ENCODE data around the gene ETV2. TPM values are rescaled to one million over a fixed set of nuclear protein-coding genes. Genes with fewer than 3 reads are reported as not detected.
A peak's percentile ranks its signal among the peaks of the same experiment; 100 is the strongest.
"Not testable (repeated sequence)": the region's sequence is repeated elsewhere in the genome, so short reads cannot be mapped to it uniquely, and the experiment has no call there.

The ETV2 gene
- polyA plus RNA-seq, 6 donors from 2014 or later, result 0.61 TPM; not detected in 5

- Mint-ChIP-seq H3K27me3 (no peaks in the 10 kb centered on the region), H3K36me3 (no peaks in the 10 kb centered on the region), H3K27ac (peak within 1 kb of the TSS; percentile 94 to 97 (median 96)), H3K4me1 (peaks cover 35 to 58% (median 41%) of the 10 kb centered on the region in 3 donors), H3K9me3 (no peaks in the 10 kb centered on the region), H3K4me3 (peak within 1 kb of the TSS; percentile 91 to 100 (median 97))
- ATAC-seq (ENCODE audit: low read depth in 2 of 2) (peak; percentile 70 to 73), DNase-seq (peak; percentile 91)
These were observed 6.7 kb downstream of the ETV2 start, which contains the start of gene COX6B1 for GRCh38 chr19:35648017-35648961. COX6B1 (plus strand) TSS chr19:35648323; CDS start chr19:35651244, 2,921 bp downstream.

GRCh38 chr19:35650581-35650980 is 9.0 kb downstream of the ETV2 start:
- H3K27ac Mint-ChIP-seq, result peak overlapping the region in 1 of 6 donors; percentile 76
- H3K4me1 Mint-ChIP-seq, result peaks cover 21 to 52% (median 23%) of the 10 kb centered on the region in 3 donors
- peak overlapping the region in 3 of 8 donors; percentile 9 to 100 (median 45) for H3K4me3 Mint-ChIP-seq
- H3K36me3 Mint-ChIP-seq, result peaks cover 4% of the 10 kb centered on the region in 2 donors
- H3K9me3 Mint-ChIP-seq, result no peaks in the 10 kb centered on the region
- H3K27me3 Mint-ChIP-seq, result no peaks in the 10 kb centered on the region
- ATAC-seq (ENCODE audit: low read depth in 2 of 2) (no peak), DNase-seq (no peak)

GRCh38 chr19:35654828-35655227 is 13.3 kb downstream of the ETV2 start:
- not testable (repeated sequence) for DNase-seq; H3K9me3 Mint-ChIP-seq; ATAC-seq (ENCODE audit: low read depth in 2 of 2); H3K27me3 Mint-ChIP-seq; H3K27ac Mint-ChIP-seq; H3K4me3 Mint-ChIP-seq
- H3K36me3 Mint-ChIP-seq, result peaks cover 10 to 20% of the 10 kb centered on the region in 2 donors
- peaks cover 10 to 19% (median 15%) of the 10 kb centered on the region in 3 donors for H3K4me1 Mint-ChIP-seq

- Mint-ChIP-seq H3K27me3 (no peaks in the 10 kb centered on the region), H3K4me1 (peaks cover 10 to 15% (median 13%) of the 10 kb centered on the region in 3 donors), H3K9me3 (no peaks in the 10 kb centered on the region), H3K36me3 (peaks cover 10 to 20% of the 10 kb centered on the region in 2 donors), H3K27ac (peak overlapping the region in 1 of 6 donors; percentile 86), H3K4me3 (peak overlapping the region in 2 of 8 donors; percentile 75 to 76)
- ATAC-seq (ENCODE audit: low read depth in 2 of 2) (no peak), DNase-seq (no peak)
These were observed 14.1 kb downstream of the ETV2 start for GRCh38 chr19:35655600-35655999.

- no peaks in the 10 kb centered on the region for H3K9me3 Mint-ChIP-seq
- H3K4me3 Mint-ChIP-seq, result no peak overlapping the region
- H3K27me3 Mint-ChIP-seq, result no peaks in the 10 kb centered on the region
- H3K27ac Mint-ChIP-seq, result no peak overlapping the region
- ATAC-seq (ENCODE audit: low read depth in 2 of 2), result no peak
- peaks cover 3 to 6% (median 6%) of the 10 kb centered on the region in 3 donors for H3K4me1 Mint-ChIP-seq
- no peak for DNase-seq
- peaks cover 10 to 20% of the 10 kb centered on the region in 2 donors for H3K36me3 Mint-ChIP-seq
These were observed 15.2 kb downstream of the ETV2 start for GRCh38 chr19:35656700-35657099.

- Mint-ChIP-seq H3K36me3 (peaks cover 10 to 20% of the 10 kb centered on the region in 2 donors), H3K4me3 (no peak overlapping the region), H3K4me1 (peaks cover 0 to 6% (median 5%) of the 10 kb centered on the region in 3 donors), H3K27me3 (no peaks in the 10 kb centered on the region), H3K9me3 (no peaks in the 10 kb centered on the region), H3K27ac (peak overlapping the region in 1 of 6 donors; percentile 56)
- no peak for DNase-seq
- ATAC-seq (ENCODE audit: low read depth in 2 of 2), result no peak
These were observed 16.6 kb downstream of the ETV2 start for GRCh38 chr19:35657904-35658700.

GRCh38 chr19:35661995-35662340 is 20.4 kb downstream of the ETV2 start:
- Mint-ChIP-seq H3K27ac (peak overlapping the region in 1 of 6 donors; percentile 79), H3K9me3 (no peaks in the 10 kb centered on the region), H3K27me3 (no peaks in the 10 kb centered on the region), H3K4me3 (no peak overlapping the region), H3K36me3 (peaks cover 0 to 8% of the 10 kb centered on the region in 2 donors), H3K4me1 (peaks cover 0 to 7% (median 0%) of the 10 kb centered on the region in 3 donors)
- ATAC-seq (ENCODE audit: low read depth in 2 of 2) (no peak), DNase-seq (no peak)

GRCh38 chr19:35663981-35664380 is 22.4 kb downstream of the ETV2 start:
- Mint-ChIP-seq H3K4me3 (no peak overlapping the region), H3K27ac (no peak overlapping the region), H3K4me1 (peaks cover 0 to 3% (median 0%) of the 10 kb centered on the region in 3 donors), H3K9me3 (no peaks in the 10 kb centered on the region), H3K36me3 (no peaks in the 10 kb centered on the region), H3K27me3 (no peaks in the 10 kb centered on the region)
- DNase-seq (no peak), ATAC-seq (ENCODE audit: low read depth in 2 of 2) (no peak)

GRCh38 chr19:35665157-35665556 is 23.6 kb downstream of the ETV2 start:
- peaks cover 0 to 3% (median 0%) of the 10 kb centered on the region in 7 donors for H3K9me3 Mint-ChIP-seq
- peaks cover 0 to 8% (median 6%) of the 10 kb centered on the region in 3 donors for H3K27me3 Mint-ChIP-seq
- H3K36me3 Mint-ChIP-seq, result no peaks in the 10 kb centered on the region
- ATAC-seq (ENCODE audit: low read depth in 2 of 2) (no peak), DNase-seq (no peak)
- no peak overlapping the region for H3K27ac Mint-ChIP-seq
- no peak overlapping the region for H3K4me3 Mint-ChIP-seq
- H3K4me1 Mint-ChIP-seq, result peaks cover 0 to 7% (median 0%) of the 10 kb centered on the region in 3 donors

GRCh38 chr19:35665604-35666003 is 24.1 kb downstream of the ETV2 start:
- H3K4me3 Mint-ChIP-seq, result no peak overlapping the region
- H3K9me3 Mint-ChIP-seq, result peaks cover 0 to 3% (median 0%) of the 10 kb centered on the region in 7 donors
- H3K27ac Mint-ChIP-seq, result no peak overlapping the region
- no peak for ATAC-seq (ENCODE audit: low read depth in 2 of 2)
- peaks cover 0 to 12% (median 8%) of the 10 kb centered on the region in 3 donors for H3K27me3 Mint-ChIP-seq
- H3K36me3 Mint-ChIP-seq, result no peaks in the 10 kb centered on the region
- no peak for DNase-seq
- H3K4me1 Mint-ChIP-seq, result peaks cover 0 to 7% (median 0%) of the 10 kb centered on the region in 3 donors

GRCh38 chr19:35666251-35666913 is 24.8 kb downstream of the ETV2 start, which contains the start of gene UPK1A:
UPK1A (plus strand) TSS chr19:35666517; CDS start chr19:35666813, 296 bp downstream.
- Mint-ChIP-seq H3K4me1 (peaks cover 0 to 7% (median 0%) of the 10 kb centered on the region in 3 donors), H3K27ac (peak within 1 kb of the TSS in 1 of 6 donors; percentile 94), H3K4me3 (no peak within 1 kb of the TSS), H3K36me3 (no peaks in the 10 kb centered on the region), H3K27me3 (peaks cover 0 to 16% (median 14%) of the 10 kb centered on the region in 3 donors), H3K9me3 (peaks cover 0 to 3% (median 0%) of the 10 kb centered on the region in 7 donors)
- no peak for ATAC-seq (ENCODE audit: low read depth in 2 of 2)
- DNase-seq, result no peak

- Mint-ChIP-seq H3K27me3 (peaks cover 18 to 42% (median 36%) of the 10 kb centered on the region in 3 donors), H3K4me1 (peaks cover 3 to 13% (median 7%) of the 10 kb centered on the region in 3 donors), H3K9me3 (peaks cover 0 to 3% (median 0%) of the 10 kb centered on the region in 7 donors), H3K4me3 (no peak overlapping the region), H3K36me3 (peaks cover 0 to 6% of the 10 kb centered on the region in 2 donors), H3K27ac (peak overlapping the region in 1 of 6 donors; percentile 20)
- ATAC-seq (ENCODE audit: low read depth in 2 of 2) (no peak), DNase-seq (no peak)
These were observed 28.0 kb downstream of the ETV2 start for GRCh38 chr19:35669566-35669965.

All from naive B cell (primary cell).